Sigmoid colon (tissue), 3 donors: ENCODE data around the gene KLHL22.

Experiments used
- POLR2A ChIP-seq, 2 donors: fragments of 450-650 bp; IDR thresholded peaks; one replicate each; pipeline ENCODE4 v1.6.1; 2016; ENCODE audit warnings: antibody characterized with exemption in 2 of 2, mild to moderate bottlenecking in 2 of 2, moderate library complexity in 2 of 2
- TF ChIP-seq, protein P1 (sequence below), 4 experiments: fragments of 450-650 bp in 3 of 4; fragments of 200-600 bp in 1 of 4; IDR thresholded peaks; one replicate each; pipeline ENCODE4 v1.5.1; 2016 to 2019; ENCODE audit warnings: antibody characterized with exemption in 4 of 4, mild to moderate bottlenecking in 3 of 4, moderate library complexity in 2 of 4

GRCh38 chr22:20433686-20434241 lies 61.8 kb downstream of the KLHL22 start:
- TF ChIP-seq, protein P1, sequence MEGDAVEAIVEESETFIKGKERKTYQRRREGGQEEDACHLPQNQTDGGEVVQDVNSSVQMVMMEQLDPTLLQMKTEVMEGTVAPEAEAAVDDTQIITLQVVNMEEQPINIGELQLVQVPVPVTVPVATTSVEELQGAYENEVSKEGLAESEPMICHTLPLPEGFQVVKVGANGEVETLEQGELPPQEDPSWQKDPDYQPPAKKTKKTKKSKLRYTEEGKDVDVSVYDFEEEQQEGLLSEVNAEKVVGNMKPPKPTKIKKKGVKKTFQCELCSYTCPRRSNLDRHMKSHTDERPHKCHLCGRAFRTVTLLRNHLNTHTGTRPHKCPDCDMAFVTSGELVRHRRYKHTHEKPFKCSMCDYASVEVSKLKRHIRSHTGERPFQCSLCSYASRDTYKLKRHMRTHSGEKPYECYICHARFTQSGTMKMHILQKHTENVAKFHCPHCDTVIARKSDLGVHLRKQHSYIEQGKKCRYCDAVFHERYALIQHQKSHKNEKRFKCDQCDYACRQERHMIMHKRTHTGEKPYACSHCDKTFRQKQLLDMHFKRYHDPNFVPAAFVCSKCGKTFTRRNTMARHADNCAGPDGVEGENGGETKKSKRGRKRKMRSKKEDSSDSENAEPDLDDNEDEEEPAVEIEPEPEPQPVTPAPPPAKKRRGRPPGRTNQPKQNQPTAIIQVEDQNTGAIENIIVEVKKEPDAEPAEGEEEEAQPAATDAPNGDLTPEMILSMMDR (IDR thresholded peaks at IDR 0.05) = no peak
- TF ChIP-seq POLR2A (IDR thresholded peaks at IDR 0.05) = no peak
